NCI-H226 (cell line): Measurements from ENCODE around the gene SPINK1.
"Not testable (repeated sequence)": the region's sequence is repeated elsewhere in the genome, so short reads cannot be mapped to it uniquely, and the experiment has no call there.

ENCODE experiments used
- DNase-seq: peaks from one replicate; pipeline ENCODE4 v3.0.0-alpha.2; 2015

Gene SPINK1

GRCh38 chr5:147854331-147854730, 22.9 kb upstream of the SPINK1 start:
- DNase-seq = no peak

GRCh38 chr5:147853372-147853987, 22.0 kb upstream of the SPINK1 start:
- DNase-seq = no peak

DNA sequence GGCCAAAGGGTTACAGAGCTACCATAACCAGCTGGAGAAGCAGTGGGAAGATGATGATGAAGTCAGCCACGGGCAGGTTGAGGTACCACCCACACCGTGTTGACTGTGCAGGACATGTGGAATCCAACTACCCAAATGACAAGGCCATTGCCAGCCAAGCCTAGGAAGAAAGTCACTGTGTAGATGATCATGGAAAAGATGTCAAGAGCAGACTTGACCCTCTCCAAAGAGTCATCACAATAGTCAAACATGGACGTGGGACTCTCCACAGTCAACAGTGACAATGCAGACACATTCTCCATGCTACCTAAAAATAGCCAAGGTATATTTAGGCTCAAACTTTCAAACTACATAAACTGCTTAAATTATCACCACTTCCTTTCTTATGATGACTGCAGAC, 20.9 kb upstream of the SPINK1 start:
- DNase-seq = no peak

- no peak for DNase-seq
These were observed 20.1 kb upstream of the SPINK1 start for GRCh38 chr5:147851578-147851977.

- DNase-seq = peak; percentile 71
These were observed 17.8 kb upstream of the SPINK1 start for GRCh38 chr5:147849226-147849625.

DNA sequence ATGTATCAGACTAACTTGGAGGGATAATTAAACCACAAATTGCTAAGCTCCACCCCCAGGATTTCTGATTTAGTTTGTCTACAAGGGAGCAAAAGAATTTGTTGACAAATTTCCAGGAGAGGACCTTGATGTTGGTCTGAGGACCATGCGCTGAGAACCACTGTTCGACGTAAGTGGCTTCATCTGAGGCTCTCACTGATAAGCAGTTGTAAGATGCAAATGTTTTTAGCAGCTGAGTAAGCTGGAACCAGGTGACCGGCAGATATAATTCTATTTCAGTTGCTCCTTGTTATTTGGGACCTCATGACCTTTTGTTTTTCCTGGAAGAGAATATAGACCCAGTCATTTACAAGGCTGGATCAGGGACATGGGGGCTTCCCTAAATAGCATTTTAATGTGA, 14.1 kb upstream of the SPINK1 start:
- DNase-seq = no peak

- no peak for DNase-seq
These were observed 13.4 kb upstream of the SPINK1 start for GRCh38 chr5:147844846-147845245.

- no peak for DNase-seq
These were observed 11.4 kb upstream of the SPINK1 start for GRCh38 chr5:147842869-147843268.

- DNase-seq = no peak
These were observed 5.0 kb upstream of the SPINK1 start for GRCh38 chr5:147836439-147836838.

DNA sequence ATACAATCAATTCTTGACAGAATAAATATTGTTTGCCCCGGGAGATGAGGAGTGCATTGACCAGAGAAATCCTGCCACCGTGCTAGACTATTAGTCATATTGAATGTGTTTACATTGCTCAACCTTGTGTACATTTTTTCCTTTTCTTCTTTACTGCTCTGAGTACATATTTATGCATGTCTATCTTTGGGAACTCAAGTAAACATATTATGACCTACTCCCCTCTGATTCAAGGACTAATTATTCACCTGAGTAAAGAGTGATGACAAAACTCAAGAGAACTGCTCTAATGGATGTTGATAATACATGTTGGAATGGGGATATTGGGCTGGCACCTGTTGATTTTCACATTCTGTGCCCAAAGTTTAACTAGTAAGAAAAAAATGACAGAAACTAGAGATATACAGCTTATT, 3.9 kb upstream of the SPINK1 start:
- no peak for DNase-seq

DNA sequence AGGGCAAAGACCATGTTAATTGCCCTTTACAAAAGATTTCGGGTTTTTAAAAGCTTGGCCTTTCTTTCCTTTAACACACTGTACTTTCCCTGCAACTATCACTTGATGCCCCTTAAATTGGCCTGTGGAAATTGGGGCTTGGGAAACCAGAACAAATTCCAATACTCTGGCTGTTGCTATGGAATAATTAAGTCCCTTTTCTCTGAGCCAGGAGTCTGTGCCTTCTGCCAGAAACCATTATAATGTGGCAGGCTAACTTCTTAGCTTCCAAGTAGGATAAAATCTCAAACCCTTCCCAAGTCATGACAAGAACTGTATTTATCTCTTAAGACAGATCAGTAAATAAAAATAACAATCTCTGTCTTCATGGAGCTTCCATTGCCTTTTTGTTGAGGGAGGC, 1.1 kb upstream of the SPINK1 start:
- no peak for DNase-seq

DNA sequence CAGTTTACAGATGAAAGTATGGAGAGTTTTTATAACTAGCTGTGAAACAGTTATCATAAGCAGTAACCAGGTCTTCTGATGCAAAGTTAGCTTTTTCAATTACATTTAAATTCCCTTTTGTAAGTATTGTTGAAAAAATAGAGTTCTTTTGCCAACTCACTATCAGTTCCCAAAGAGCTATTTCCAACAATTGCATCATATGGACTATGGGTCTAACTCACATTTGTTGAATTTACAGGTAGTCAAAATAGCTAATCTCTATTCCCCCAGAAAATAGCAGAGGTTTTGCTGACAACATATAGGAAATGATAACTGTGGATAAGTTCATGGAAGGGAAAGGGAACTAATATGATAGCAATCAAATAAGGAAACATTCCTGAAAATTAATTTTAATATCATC, 1.4 kb downstream of the SPINK1 start:
- DNase-seq = no peak

- DNase-seq = not testable (repeated sequence)
These were observed 4.5 kb downstream of the SPINK1 start for GRCh38 chr5:147827017-147827416.

GRCh38 chr5:147826361-147826760, 5.1 kb downstream of the SPINK1 start:
- DNase-seq = no peak

DNA sequence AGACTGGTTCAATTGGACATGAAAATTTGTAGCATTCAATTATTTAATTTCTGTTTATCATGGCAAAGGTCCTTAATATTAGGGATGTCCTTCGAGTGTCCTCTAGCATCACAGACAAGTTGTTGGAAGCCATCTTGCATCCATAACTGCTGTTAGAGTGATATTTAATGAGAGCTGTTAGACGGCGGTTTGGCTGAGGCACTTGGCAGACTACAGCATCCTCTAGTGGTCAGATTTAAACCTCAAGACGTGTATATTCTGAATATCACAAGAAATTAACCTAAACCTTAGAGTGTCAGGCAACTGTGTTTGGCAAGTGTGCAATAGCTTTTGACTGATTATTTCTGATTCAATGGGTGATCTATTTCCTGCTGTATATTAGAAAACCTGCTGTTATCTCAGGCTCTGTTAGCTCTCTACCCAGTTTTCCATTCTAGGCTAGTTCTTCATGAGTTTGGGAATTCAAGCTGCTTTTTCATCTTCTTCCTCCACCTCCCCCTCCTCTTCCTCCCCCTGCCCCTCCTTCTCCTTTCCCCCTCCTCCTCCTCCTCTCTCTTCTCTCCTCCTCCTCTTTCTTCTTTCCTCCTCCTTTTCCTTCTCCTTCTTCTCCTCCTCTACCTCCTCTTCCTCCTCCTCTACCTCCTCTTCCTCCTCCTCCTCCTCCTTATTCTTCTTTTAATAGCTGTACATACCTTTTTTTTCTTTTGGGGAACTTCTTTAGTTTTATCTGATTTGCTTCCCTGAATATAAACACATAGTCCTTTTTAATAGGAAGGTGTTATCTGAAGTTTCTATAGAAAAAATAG, 8.6 kb downstream of the SPINK1 start:
- peak; percentile 3 for DNase-seq

GRCh38 chr5:147822222-147822621, 9.2 kb downstream of the SPINK1 start:
- DNase-seq = not testable (repeated sequence)

DNA sequence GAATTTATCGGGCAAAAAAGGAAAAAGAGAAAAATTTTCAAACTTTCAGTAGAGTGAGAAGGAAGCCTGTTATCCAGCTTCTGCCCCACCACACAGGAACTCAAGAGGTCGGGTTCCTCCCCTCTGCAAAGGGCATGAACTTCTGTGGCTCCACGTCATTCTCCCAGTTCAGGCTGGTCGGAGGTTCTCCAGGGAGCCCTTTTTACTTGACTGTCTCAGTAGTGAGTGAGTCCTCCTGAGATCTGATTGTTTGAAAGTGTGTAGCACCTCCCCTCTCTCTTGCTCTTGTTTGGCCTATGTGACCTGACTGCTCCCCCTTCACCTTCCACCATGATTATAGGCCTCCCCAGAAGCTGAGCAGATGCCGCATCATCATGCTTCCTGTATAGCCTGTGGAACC, 9.7 kb downstream of the SPINK1 start:
- no peak for DNase-seq

DNA sequence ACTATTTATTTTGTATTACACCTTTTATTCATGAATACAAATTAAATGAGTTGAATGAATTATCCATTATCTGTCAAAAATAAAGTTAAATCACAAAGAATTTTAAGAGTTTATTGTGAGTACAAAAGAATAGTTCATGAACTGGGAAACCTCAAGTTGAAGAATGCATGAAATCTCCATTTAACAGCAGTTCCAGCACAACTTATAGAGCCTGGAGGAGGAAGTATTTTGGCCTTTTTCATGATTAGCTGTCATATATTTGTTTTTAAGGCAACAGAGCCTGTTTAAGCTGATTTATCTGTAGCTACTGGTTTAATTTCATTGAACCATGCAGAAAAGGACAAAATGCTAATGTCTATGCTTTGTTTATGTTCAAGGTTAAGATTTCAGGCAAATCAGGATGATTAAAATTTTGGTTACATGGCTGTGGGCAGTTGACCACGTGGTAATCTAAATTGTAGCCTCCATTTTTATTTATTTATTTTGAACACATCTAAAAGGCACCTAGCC, 12.2 kb downstream of the SPINK1 start:
- no peak for DNase-seq

- no peak for DNase-seq
These were observed 13.2 kb downstream of the SPINK1 start for GRCh38 chr5:147818290-147818689.

- no peak for DNase-seq
These were observed 17.8 kb downstream of the SPINK1 start for GRCh38 chr5:147813696-147814095.

GRCh38 chr5:147809830-147810666, 21.4 kb downstream of the SPINK1 start:
- DNase-seq = no peak

DNA sequence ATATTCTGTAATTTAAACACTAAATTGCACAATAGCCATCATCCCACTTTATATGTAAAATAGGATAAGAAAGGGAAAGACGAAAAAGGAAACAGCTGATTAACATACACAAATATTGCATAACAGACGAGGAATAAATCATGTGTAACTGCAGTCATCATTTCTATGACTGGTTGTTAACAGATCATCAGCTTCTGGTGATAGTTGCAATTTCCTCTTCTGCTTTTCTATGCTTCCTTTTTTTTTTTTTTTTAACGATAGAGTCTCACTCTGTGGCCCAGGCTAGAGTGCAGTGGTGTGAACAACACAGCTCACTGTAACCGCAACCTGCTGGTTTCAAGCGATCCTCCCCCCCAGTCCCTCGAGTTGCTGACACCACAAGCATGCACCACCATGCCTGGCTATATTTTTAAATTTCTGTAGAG, 26.4 kb downstream of the SPINK1 start:
- DNase-seq = no peak

GRCh38 chr5:147804334-147804733, 27.1 kb downstream of the SPINK1 start:
- DNase-seq = no peak
